Panc1 (cell line): Measurements from ENCODE around the gene GOSR1. TPM values are rescaled to one million over a fixed set of nuclear protein-coding genes. Genes with fewer than 3 reads are reported as not detected.

Experiments used
- ATAC-seq: fragments of 200-7000 bp; cut with Tn5 transposase; 2 replicates; pipeline ENCODE4 v1.9.1; 2020; ENCODE audit warnings: mild to moderate bottlenecking, moderate library complexity
- BruUV-seq: library from RNA; stranded (reverse); fragments of 400-500 nt; replicated peaks from 2 replicates; lab custom pipeline; 2021; lab: Mats Ljungman, UMichigan
- CTCF ChIA-PET: fragments of 300-600 bp; sonication (Branson Sonifier 250); formaldehyde crosslinking; loops from one replicate; lab custom pipeline; 2022; ENCODE audit warnings: antibody characterized with exemption; lab: Charles Lee
- POLR2A ChIA-PET: fragments of 300-600 bp; sonication (Branson Sonifier 250); formaldehyde crosslinking; loops from one replicate; lab custom pipeline; 2022; ENCODE audit warnings: antibody characterized with exemption; lab: Charles Lee
- DNase-seq: peaks from one replicate; pipeline ENCODE4 v3.0.0-alpha.2; 2010; ENCODE audit warnings: low read depth, low spot score
- H3K27ac ChIP-seq: 2 replicates; pipeline ENCODE4 v1.5.1; 2011; ENCODE audit warnings: mild to moderate bottlenecking, low read length, inconsistent platforms
- H3K27me3 ChIP-seq: fragments of 200-500 bp; sonication (Bioruptor generic); 2 replicates; pipeline ENCODE4 v1.6.0; 2014; ENCODE audit warnings: low read length, inconsistent platforms; ENCODE audit not compliant: control insufficient read depth, insufficient read depth
- H3K36me3 ChIP-seq: fragments of 200-500 bp; sonication (Bioruptor generic); 2 replicates; pipeline ENCODE4 v1.5.1; 2014; ENCODE audit warnings: inconsistent platforms, mild to moderate bottlenecking, low read length, moderate library complexity; ENCODE audit not compliant: control insufficient read depth, insufficient read depth
- H3K4me1 ChIP-seq: 2 replicates; pipeline ENCODE4 v1.5.1; 2011; ENCODE audit warnings: inconsistent platforms, mild to moderate bottlenecking, low read length, moderate library complexity; ENCODE audit not compliant: control insufficient read depth, insufficient read depth
- H3K4me3 ChIP-seq, 2 experiments: 2 replicates each; pipeline ENCODE4 v1.5.1; 2011 to 2012; ENCODE audit warnings: low read depth in 2 of 2, low read length in 2 of 2, mild to moderate bottlenecking in 2 of 2, inconsistent platforms in 1 of 2, moderate library complexity in 1 of 2
- H3K9me3 ChIP-seq: fragments of 200-500 bp; sonication (Bioruptor generic); 2 replicates; pipeline ENCODE4 v1.5.1; 2014; ENCODE audit warnings: low read depth, mild to moderate bottlenecking, inconsistent platforms, low read length, moderate library complexity; ENCODE audit not compliant: control insufficient read depth, insufficient read depth
- POLR2AphosphoS5 ChIP-seq: IDR thresholded peaks from 2 replicates; pipeline ENCODE4 v1.6.1; 2012; ENCODE audit warnings: mild to moderate bottlenecking, low read depth, low read length, moderate library complexity
- SIN3A ChIP-seq: IDR thresholded peaks from 2 replicates; pipeline ENCODE4 v1.6.1; 2012; ENCODE audit warnings: low read depth, mild to moderate bottlenecking, low read length, moderate library complexity, borderline replicate concordance; ENCODE audit not compliant: insufficient read depth
- TCF7L2 ChIP-seq: IDR thresholded peaks from 2 replicates; pipeline ENCODE4 v1.6.1; 2011; ENCODE audit warnings: mild to moderate bottlenecking, low read depth, low read length, inconsistent platforms
- in situ Hi-C: cut with HindIII; loops from 2 replicates; pipeline ENCODE4 v1.10.0; 2016; ENCODE audit warnings: low sequenced_read_pairs, low pct_unique_long_range_greater_than_20kb
- intact Hi-C: fragments of 100-400 bp; cut with micrococcal nuclease; formaldehyde crosslinking; loops from one replicate; pipeline ENCODE4 v1.10.0; 2022; ENCODE audit not compliant: unreplicated experiment
- total RNA-seq: library from RNA; stranded (reverse); gene quantifications from one replicate; pipeline ENCODE4 v1.2.1, GENCODE V29; 2021; ENCODE audit not compliant: unreplicated experiment
- TF ChIP-seq, protein P1 (sequence below), 2 experiments: IDR thresholded peaks; 2 replicates each; pipeline ENCODE4 v1.6.1; 2011 to 2012; ENCODE audit warnings: low read depth in 2 of 2, control low read depth in 1 of 2, low read length in 1 of 2, mild to moderate bottlenecking in 1 of 2, moderate library complexity in 1 of 2; ENCODE audit not compliant: insufficient read depth in 1 of 2
- TF ChIP-seq, protein P2 (sequence below): fragments of 450-650 bp; IDR thresholded peaks from 2 replicates; pipeline ENCODE4 v1.5.1; 2017; ENCODE audit warnings: mild to moderate bottlenecking

GOSR1 gene
- total RNA-seq, 1 experiment from 2014 or later, result 68.0 TPM

DNA sequence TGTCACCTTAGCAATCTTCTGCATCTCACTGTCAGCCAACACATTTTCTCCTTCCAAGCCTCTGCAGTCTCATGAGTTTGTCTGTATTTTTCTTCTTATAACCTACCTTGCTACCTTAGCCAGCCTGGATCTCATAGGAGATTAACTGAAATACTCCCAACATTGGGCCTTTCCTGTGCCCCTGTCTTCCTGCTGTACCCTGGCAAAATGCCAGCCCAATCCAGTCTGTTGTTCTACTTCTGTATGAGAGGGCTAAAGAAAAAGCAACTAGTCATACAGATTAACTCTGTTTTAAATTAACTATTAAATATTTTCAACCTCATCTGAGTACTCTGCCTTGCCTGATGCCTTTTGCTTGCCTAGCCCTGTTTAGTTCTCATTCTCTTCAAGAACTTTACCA is 18.4 kb downstream of the GOSR1 start:
- Histone ChIP-seq H3K27ac (no peak overlapping the region), H3K9me3 (no peaks in the 10 kb centered on the region), H3K27me3 (no peaks in the 10 kb centered on the region), H3K4me1 (no peaks in the 10 kb centered on the region), H3K4me3 (no peak overlapping the region), H3K36me3 (peaks cover 50% of the 10 kb centered on the region)
- BruUV-seq, result no TSS peak
- no peak for DNase-seq
- TF ChIP-seq, protein P1, sequence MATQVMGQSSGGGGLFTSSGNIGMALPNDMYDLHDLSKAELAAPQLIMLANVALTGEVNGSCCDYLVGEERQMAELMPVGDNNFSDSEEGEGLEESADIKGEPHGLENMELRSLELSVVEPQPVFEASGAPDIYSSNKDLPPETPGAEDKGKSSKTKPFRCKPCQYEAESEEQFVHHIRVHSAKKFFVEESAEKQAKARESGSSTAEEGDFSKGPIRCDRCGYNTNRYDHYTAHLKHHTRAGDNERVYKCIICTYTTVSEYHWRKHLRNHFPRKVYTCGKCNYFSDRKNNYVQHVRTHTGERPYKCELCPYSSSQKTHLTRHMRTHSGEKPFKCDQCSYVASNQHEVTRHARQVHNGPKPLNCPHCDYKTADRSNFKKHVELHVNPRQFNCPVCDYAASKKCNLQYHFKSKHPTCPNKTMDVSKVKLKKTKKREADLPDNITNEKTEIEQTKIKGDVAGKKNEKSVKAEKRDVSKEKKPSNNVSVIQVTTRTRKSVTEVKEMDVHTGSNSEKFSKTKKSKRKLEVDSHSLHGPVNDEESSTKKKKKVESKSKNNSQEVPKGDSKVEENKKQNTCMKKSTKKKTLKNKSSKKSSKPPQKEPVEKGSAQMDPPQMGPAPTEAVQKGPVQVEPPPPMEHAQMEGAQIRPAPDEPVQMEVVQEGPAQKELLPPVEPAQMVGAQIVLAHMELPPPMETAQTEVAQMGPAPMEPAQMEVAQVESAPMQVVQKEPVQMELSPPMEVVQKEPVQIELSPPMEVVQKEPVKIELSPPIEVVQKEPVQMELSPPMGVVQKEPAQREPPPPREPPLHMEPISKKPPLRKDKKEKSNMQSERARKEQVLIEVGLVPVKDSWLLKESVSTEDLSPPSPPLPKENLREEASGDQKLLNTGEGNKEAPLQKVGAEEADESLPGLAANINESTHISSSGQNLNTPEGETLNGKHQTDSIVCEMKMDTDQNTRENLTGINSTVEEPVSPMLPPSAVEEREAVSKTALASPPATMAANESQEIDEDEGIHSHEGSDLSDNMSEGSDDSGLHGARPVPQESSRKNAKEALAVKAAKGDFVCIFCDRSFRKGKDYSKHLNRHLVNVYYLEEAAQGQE (IDR thresholded peaks at IDR 0.05; ENCODE audit: insufficient read depth in 1 of 2, low read depth in 2 of 2, low read length in 1 of 2), result no peak
- in situ Hi-C loops, result no loop called here
- intact Hi-C loops, result no loop called here
- ATAC-seq, result no peak
- ChIA-PET POLR2A (no interaction called here), CTCF (no interaction called here)

DNA sequence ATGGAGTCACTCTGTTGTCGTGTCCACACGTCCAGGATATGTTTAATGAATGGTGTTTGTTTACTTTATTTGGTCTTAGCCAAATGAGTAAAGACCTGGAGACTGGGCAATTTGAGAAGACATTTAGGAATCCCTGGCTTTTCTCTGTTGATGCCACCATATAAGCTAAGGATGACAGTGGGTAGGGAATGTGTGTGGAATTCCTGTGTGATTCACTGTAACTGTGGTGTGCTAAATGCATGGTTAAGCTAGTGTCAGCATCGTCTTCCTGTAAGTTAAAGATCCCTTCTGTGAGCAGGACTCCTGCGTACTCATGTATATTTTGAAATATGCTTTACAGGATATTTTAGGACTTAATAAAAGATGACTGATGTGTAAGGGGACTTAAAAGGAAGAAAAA is 26.4 kb downstream of the GOSR1 start:
- no TSS peak for BruUV-seq
- Histone ChIP-seq H3K36me3 (peaks cover 23% of the 10 kb centered on the region; the same call in 1 of the 2 replicates), H3K4me1 (no peaks in the 10 kb centered on the region), H3K9me3 (no peaks in the 10 kb centered on the region), H3K4me3 (no peak overlapping the region), H3K27ac (no peak overlapping the region), H3K27me3 (no peaks in the 10 kb centered on the region)
- no peak for DNase-seq
- intact Hi-C loops, result no loop called here
- ChIA-PET POLR2A (interaction anchor here (0.7 kb wide), 1 partner anchor 14 kb away, joined by 8 read pairs; no protein-coding TSS in a partner anchor), CTCF (no interaction called here)
- in situ Hi-C loops, result no loop called here
- TF ChIP-seq TCF7L2 (no peak), SIN3A (no peak), POLR2AphosphoS5 (no peak)
- TF ChIP-seq, protein P1 (IDR thresholded peaks at IDR 0.05; ENCODE audit: insufficient read depth in 1 of 2, low read depth in 2 of 2, low read length in 1 of 2), result no peak
- TF ChIP-seq, protein P2, sequence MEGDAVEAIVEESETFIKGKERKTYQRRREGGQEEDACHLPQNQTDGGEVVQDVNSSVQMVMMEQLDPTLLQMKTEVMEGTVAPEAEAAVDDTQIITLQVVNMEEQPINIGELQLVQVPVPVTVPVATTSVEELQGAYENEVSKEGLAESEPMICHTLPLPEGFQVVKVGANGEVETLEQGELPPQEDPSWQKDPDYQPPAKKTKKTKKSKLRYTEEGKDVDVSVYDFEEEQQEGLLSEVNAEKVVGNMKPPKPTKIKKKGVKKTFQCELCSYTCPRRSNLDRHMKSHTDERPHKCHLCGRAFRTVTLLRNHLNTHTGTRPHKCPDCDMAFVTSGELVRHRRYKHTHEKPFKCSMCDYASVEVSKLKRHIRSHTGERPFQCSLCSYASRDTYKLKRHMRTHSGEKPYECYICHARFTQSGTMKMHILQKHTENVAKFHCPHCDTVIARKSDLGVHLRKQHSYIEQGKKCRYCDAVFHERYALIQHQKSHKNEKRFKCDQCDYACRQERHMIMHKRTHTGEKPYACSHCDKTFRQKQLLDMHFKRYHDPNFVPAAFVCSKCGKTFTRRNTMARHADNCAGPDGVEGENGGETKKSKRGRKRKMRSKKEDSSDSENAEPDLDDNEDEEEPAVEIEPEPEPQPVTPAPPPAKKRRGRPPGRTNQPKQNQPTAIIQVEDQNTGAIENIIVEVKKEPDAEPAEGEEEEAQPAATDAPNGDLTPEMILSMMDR, result no peak
- ATAC-seq, result no peak
